ENCODE data around the gene REG1A. TPM values are rescaled to one million over a fixed set of nuclear protein-coding genes. Genes with fewer than 3 reads are reported as not detected.

REG1A gene
- total RNA-seq, 1 experiment from 2014 or later: 4.8 TPM

GRCh38 chr2:79171348-79171958, 51.2 kb downstream of the REG1A start (continued):
- no peak for TF ChIP-seq AFF4 (CRISPR knock-in tag; IDR thresholded peaks at IDR 0.05; ENCODE audit: borderline replicate concordance)
- no peak for TF ChIP-seq STAT6 (CRISPR knock-in tag; conservative IDR thresholded peaks at IDR 0.05; ENCODE audit: low read depth)
- no peak for TF ChIP-seq ATF3 (CRISPR knock-in tag; conservative IDR thresholded peaks at IDR 0.05)
- TF ChIP-seq E2F4 (CRISPR knock-in tag; IDR thresholded peaks at IDR 0.05; ENCODE audit: borderline replicate concordance, low read depth): no peak

Other genes starting within 250 kb of the REG1A start
- 0.20 to 0.39 TPM (median 0.30 TPM) in 3 replicates for gene REG3G, start 94.8 kb upstream of the REG1A start, total RNA-seq (2021)
- gene REG1B, start 32.5 kb upstream of the REG1A start, total RNA-seq (2021): 2.1 to 3.8 TPM (median 2.3 TPM) in 3 replicates
- 0.37 TPM in 1 of 3 replicates, not detected in the others for gene REG3A, start 39.3 kb downstream of the REG1A start, total RNA-seq (2021)